Endothelial cell of umbilical vein (primary cell): Measurements from ENCODE around the gene DNAJC21. TPM values are rescaled to one million over a fixed set of nuclear protein-coding genes. Genes with fewer than 3 reads are reported as not detected.

ENCODE experiments used
- BruUV-seq: library from RNA; stranded (reverse); fragments of 400-500 nt; replicated peaks from 2 replicates; lab custom pipeline; 2021; lab: Mats Ljungman, UMichigan
- CTCF ChIA-PET: fragments of 300-600, 350-600 bp; sonication (Branson Sonifier 250); formaldehyde crosslinking; loops from one replicate; lab custom pipeline; 2021; ENCODE audit warnings: antibody characterized with exemption, inconsistent platforms; lab: Charles Lee
- POLR2A ChIA-PET: fragments of 300-600, 350-600 bp; sonication (Branson Sonifier 250); formaldehyde crosslinking; loops from one replicate; lab custom pipeline; 2021; ENCODE audit warnings: antibody characterized with exemption, inconsistent platforms; lab: Charles Lee
- DNase-seq: peaks from one replicate; pipeline ENCODE4 v3.0.0-alpha.2; 2011; ENCODE audit warnings: low read depth, low spot score
- FAIRE-seq: peaks from 2 replicates; lab custom pipeline; 2011; peaks lifted over from hg19 to GRCh38; lab: Jason Lieb, UNC
- H2AFZ ChIP-seq: 2 replicates; pipeline ENCODE4 v1.6.0; 2012; ENCODE audit warnings: low read depth, low read length, control low read depth, inconsistent platforms
- H3K27ac ChIP-seq: 2 replicates; pipeline ENCODE4 v1.5.1; 2011; ENCODE audit warnings: low read depth, mild to moderate bottlenecking, control low read depth, low read length, moderate library complexity; ENCODE audit not compliant: insufficient read depth
- H3K27me3 ChIP-seq, 2 experiments: 2 replicates each; pipeline versions ENCODE4 v1.6.0 to v1.6.1; 2011; ENCODE audit warnings: low read length in 2 of 2, mixed read lengths in 1 of 2; ENCODE audit not compliant: control insufficient read depth in 2 of 2, insufficient read depth in 2 of 2
- H3K36me3 ChIP-seq, 2 experiments: 2 replicates in 1 of 2; 3 replicates in 1 of 2; pipeline ENCODE4 v1.5.1; 2011; ENCODE audit warnings: low read length in 2 of 2, mild to moderate bottlenecking in 1 of 2, moderate library complexity in 1 of 2; ENCODE audit not compliant: control insufficient read depth in 2 of 2, insufficient read depth in 2 of 2; ENCODE audit errors: extremely low read depth in 1 of 2
- H3K4me1 ChIP-seq: 3 replicates; pipeline ENCODE4 v1.5.1; 2011; ENCODE audit warnings: mild to moderate bottlenecking, low read length; ENCODE audit not compliant: control insufficient read depth, insufficient read depth; ENCODE audit errors: extremely low read depth
- H3K4me2 ChIP-seq: 2 replicates; pipeline ENCODE4 v1.6.1; 2011; ENCODE audit warnings: low read length, control low read depth, mixed read lengths; ENCODE audit not compliant: insufficient read depth
- H3K4me3 ChIP-seq, 3 experiments: fragments of 200-600 bp in 1 of 3; sonication (generic), shearing (Covaris generic) in 1 of 3; replicated peaks in 1 of 3; 2 replicates each; pipeline ENCODE4 v1.5.1; 2011 to 2016; ENCODE audit warnings: control low read depth in 3 of 3, low read length in 3 of 3, mild to moderate bottlenecking in 2 of 3, inconsistent platforms in 1 of 3, low read depth in 1 of 3, moderate library complexity in 1 of 3; ENCODE audit not compliant: insufficient read depth in 1 of 3
- H3K79me2 ChIP-seq: 2 replicates; pipeline ENCODE4 v1.6.0; 2012; ENCODE audit warnings: low read length, inconsistent platforms; ENCODE audit not compliant: control insufficient read depth, insufficient read depth
- H3K9ac ChIP-seq: replicated peaks from 2 replicates; pipeline ENCODE3; 2011; ENCODE audit warnings: low read length, control low read depth; ENCODE audit not compliant: insufficient read depth; ENCODE audit errors: extremely low read depth
- H3K9me1 ChIP-seq: replicated peaks from 3 replicates; pipeline ENCODE4 v1.6.0; 2011; ENCODE audit warnings: mild to moderate bottlenecking, low read length; ENCODE audit not compliant: control insufficient read depth, insufficient read depth; ENCODE audit errors: extremely low read depth
- H3K9me3 ChIP-seq: replicated peaks from 2 replicates; pipeline ENCODE4 v1.5.1; 2012; ENCODE audit warnings: low read length, inconsistent platforms; ENCODE audit not compliant: control insufficient read depth, insufficient read depth
- H4K20me1 ChIP-seq: replicated peaks from 2 replicates; pipeline ENCODE3; 2011; ENCODE audit warnings: mild to moderate bottlenecking, low read length; ENCODE audit not compliant: control insufficient read depth, insufficient read depth; ENCODE audit errors: extremely low read depth
- CTCF ChIP-seq, 2 donors: IDR thresholded peaks; 1 replicate in 1 of 2; 2 replicates in 1 of 2; pipeline ENCODE4 v1.5.1; 2011; ENCODE audit warnings: low read length in 2 of 2, mild to moderate bottlenecking in 2 of 2, moderate library complexity in 2 of 2, control low read depth in 1 of 2, inconsistent platforms in 1 of 2, low read depth in 1 of 2; ENCODE audit not compliant: insufficient read depth in 1 of 2; ENCODE audit errors: extremely low read depth in 1 of 2
- EZH2 ChIP-seq: IDR thresholded peaks from 2 replicates; pipeline ENCODE4 v1.6.1; 2012; ENCODE audit warnings: borderline replicate concordance, low read depth, mild to moderate bottlenecking, moderate library complexity, low read length, inconsistent platforms; ENCODE audit not compliant: severe bottlenecking
- FOS ChIP-seq: IDR thresholded peaks from 2 replicates; pipeline ENCODE4 v1.6.1; 2011; ENCODE audit warnings: mild to moderate bottlenecking, low read length, moderate library complexity, borderline replicate concordance; ENCODE audit not compliant: insufficient read depth
- GATA2 ChIP-seq: IDR thresholded peaks from 2 replicates; pipeline ENCODE4 v1.7.0; 2011; ENCODE audit warnings: low read depth, mild to moderate bottlenecking, moderate library complexity, mixed read lengths, low read length; ENCODE audit not compliant: insufficient read length, insufficient read depth
- JUN ChIP-seq: IDR thresholded peaks from 2 replicates; pipeline ENCODE4 v1.6.1; 2011; ENCODE audit warnings: borderline replicate concordance, low read depth; ENCODE audit not compliant: insufficient read length, insufficient read depth
- MYC ChIP-seq: IDR thresholded peaks from one replicate; pipeline ENCODE4 v1.6.1; 2011; ENCODE audit warnings: mild to moderate bottlenecking, low read depth, low read length
- POLR2A ChIP-seq: IDR thresholded peaks from 2 replicates; pipeline ENCODE4 v1.6.1; 2012; ENCODE audit warnings: low read depth, mild to moderate bottlenecking, control low read depth, low read length
- POLR2AphosphoS5 ChIP-seq: IDR thresholded peaks from 2 replicates; pipeline ENCODE4 v1.6.1; 2012; ENCODE audit warnings: low read depth, mild to moderate bottlenecking, control low read depth, low read length, moderate library complexity; ENCODE audit not compliant: insufficient read depth
- dilution Hi-C: fragments of 300-500 bp; cut with MboI; formaldehyde crosslinking; loops from one replicate; pipeline ENCODE4 v1.15.0; 2019; ENCODE audit warnings: low sequenced_read_pairs; ENCODE audit not compliant: extremely low pct_ligation_motif_present
- intact Hi-C: fragments of 100-400 bp; cut with micrococcal nuclease; formaldehyde crosslinking; loops from one replicate; pipeline ENCODE4 v1.10.0; 2022
- polyA plus RNA-seq, 4 experiments: library from polyadenylated mRNA; depleted of rRNA in 3 of 4; stranded (reverse) in 3 of 4; unstranded in 1 of 4; fragments of >200 nt; gene quantifications; 2 replicates each; pipeline versions ENCODE4 v1.2.1 to v1.2.3, GENCODE V29; 2011 to 2012; ENCODE audit warnings: missing spikeins in 1 of 4
- total RNA-seq: library from RNA; stranded (reverse); gene quantifications from 2 replicates; pipeline ENCODE4 v1.2.3, GENCODE V29; 2021
- TF ChIP-seq, protein P1 (sequence below): IDR thresholded peaks from 2 replicates; pipeline ENCODE4 v1.6.1; 2011; ENCODE audit not compliant: insufficient read depth, insufficient read length

DNAJC21 gene
- total and polyA plus RNA-seq, 2 donors (not counting 3 experiments of a cell fraction or from before 2014, with no cell fraction given) = 5.3 to 39.4 TPM

- Histone ChIP-seq H2AFZ (peak overlapping the region; percentile 93), H3K9me3 (no peaks in the 10 kb centered on the region), H3K4me3 (peak overlapping the region; percentile 50 to 98 (median 97)), H3K9ac (peak overlapping the region; percentile 86), H3K4me1 (peaks cover 17% of the 10 kb centered on the region), H3K9me1 (no peaks in the 10 kb centered on the region), H3K27ac (peak overlapping the region; percentile 39), H3K36me3 (peaks cover 5 to 9% of the 10 kb centered on the region in 2 experiments), H3K79me2 (peaks cover 39% of the 10 kb centered on the region), H4K20me1 (no peaks in the 10 kb centered on the region), H3K27me3 (no peaks in the 10 kb centered on the region), H3K4me2 (peak overlapping the region; percentile 99)
- FAIRE-seq (peak; percentile 12), DNase-seq (peak; percentile 69)
- BruUV-seq = no TSS peak
- ChIA-PET CTCF (interaction anchor here (1.0 to 2.5 kb wide), 12 partner anchors 9 to 996 kb away, joined by 3 to 15 read pairs (median 4); partner anchors contain the start of genes BRIX1 and RAD1), POLR2A (interaction anchor here (0.7 to 1.6 kb wide), 6 partner anchors 9 to 456 kb away, joined by 3 to 12 read pairs (median 3); partner anchors contain the start of genes BRIX1 and RAD1)
- intact Hi-C loops = loop anchor here (1.0 to 2.0 kb wide), 2 partner anchors 15 to 921 kb away; partner anchors contain the start of genes AMACR, BRIX1 and RAD1
- TF ChIP-seq EZH2 (no peak), JUN (no peak), POLR2A (peak; percentile 47)
- dilution Hi-C loops = no loop called here
These were observed 532 bp downstream of the DNAJC21 start for GRCh38 chr5:34929720-34930461.

GRCh38 chr5:34930462-34930844 is 1.1 kb downstream of the DNAJC21 start:
- H4K20me1 ChIP-seq = no peaks in the 10 kb centered on the region
- H3K9me1 ChIP-seq = no peaks in the 10 kb centered on the region
- DNase-seq = peak; percentile 67
- ChIA-PET CTCF (interaction anchor here (1.1 to 2.5 kb wide), 8 partner anchors 14 to 996 kb away, joined by 3 to 15 read pairs (median 4); partner anchors contain the start of genes BRIX1 and RAD1), POLR2A (interaction anchor here (1.5 to 1.6 kb wide), 2 partner anchors 15 to 37 kb away, joined by 3 to 12 read pairs; partner anchors contain the start of genes BRIX1 and RAD1)
- TF ChIP-seq, protein P1, sequence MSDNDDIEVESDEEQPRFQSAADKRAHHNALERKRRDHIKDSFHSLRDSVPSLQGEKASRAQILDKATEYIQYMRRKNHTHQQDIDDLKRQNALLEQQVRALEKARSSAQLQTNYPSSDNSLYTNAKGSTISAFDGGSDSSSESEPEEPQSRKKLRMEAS = no peak
- no peak for TF ChIP-seq FOS
- no peak for TF ChIP-seq CTCF (IDR thresholded peaks at IDR 0.05; ENCODE audit: extremely low read depth in 1 of 2, insufficient read depth in 1 of 2, low read depth in 1 of 2, low read length in 2 of 2)
- TF ChIP-seq POLR2A = no peak
- TF ChIP-seq EZH2 = no peak
- no peak for TF ChIP-seq JUN
- TF ChIP-seq MYC = no peak
- no peak for TF ChIP-seq GATA2
- no peak for TF ChIP-seq POLR2AphosphoS5
- H3K27ac ChIP-seq = peak overlapping the region; percentile 39
- BruUV-seq = TSS peak; percentile 61
- no peaks in the 10 kb centered on the region for H3K27me3 ChIP-seq
- FAIRE-seq = no peak
- peaks cover 22% of the 10 kb centered on the region for H3K4me1 ChIP-seq
- H3K4me2 ChIP-seq = peak overlapping the region; percentile 99
- no peaks in the 10 kb centered on the region for H3K9me3 ChIP-seq
- H3K4me3 ChIP-seq = peak overlapping the region; percentile 50 to 98 (median 97)
- dilution Hi-C loops = no loop called here
- peak overlapping the region; percentile 86 for H3K9ac ChIP-seq
- intact Hi-C loops = loop anchor here (2.0 kb wide), 1 partner anchor 922 kb away; the partner anchor contains the start of gene AMACR
- H3K79me2 ChIP-seq = peaks cover 41% of the 10 kb centered on the region
- H3K36me3 ChIP-seq = peaks cover 3% of the 10 kb centered on the region in 2 experiments
- peak overlapping the region; percentile 93 for H2AFZ ChIP-seq
